LNCaP clone FGC (cell line): Measurements from ENCODE around the gene GIMD1.
A peak's percentile ranks its signal among the peaks of the same experiment; 100 is the strongest.
"Not testable (repeated sequence)": the region's sequence is repeated elsewhere in the genome, so short reads cannot be mapped to it uniquely, and the experiment has no call there.

Experiments
- DNase-seq: peaks from one replicate; pipeline ENCODE4 v3.0.0-alpha.2; 2011; ENCODE audit warnings: low read depth
- H3K4me3 ChIP-seq: 2 replicates; pipeline ENCODE4 v1.5.1; 2011; ENCODE audit warnings: mild to moderate bottlenecking, low read depth, low read length, control low read depth
- CTCF ChIP-seq: IDR thresholded peaks from 2 replicates; pipeline ENCODE4 v1.5.1; 2012; ENCODE audit warnings: mild to moderate bottlenecking; ENCODE audit not compliant: control insufficient read depth, insufficient read depth; ENCODE audit errors: extremely low read depth

Gene GIMD1

GRCh38 chr4:106323119-106323518, 45.5 kb downstream of the GIMD1 start:
- DNase-seq, result no peak
- no peak for TF ChIP-seq CTCF

DNA sequence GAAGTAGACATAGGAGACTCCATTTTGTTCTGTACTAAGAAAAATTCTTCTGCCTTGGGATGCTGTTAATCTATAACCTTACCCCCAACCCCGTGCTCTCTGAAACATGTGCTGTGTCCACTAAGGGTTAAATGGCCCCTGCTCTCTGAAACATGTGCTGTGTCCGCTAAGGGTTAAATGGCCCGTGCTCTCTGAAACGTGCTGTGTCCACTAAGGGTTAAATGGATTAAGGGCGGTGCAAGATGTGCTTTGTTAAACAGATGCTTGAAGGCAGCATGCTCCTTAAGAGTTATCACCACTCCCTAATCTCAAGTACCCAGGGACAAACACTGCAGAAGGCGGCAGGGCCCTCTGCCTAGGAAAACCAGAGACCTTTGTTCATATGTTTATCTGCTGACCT, 46.8 kb downstream of the GIMD1 start:
- H3K4me3 ChIP-seq, DNase-seq: not testable (repeated sequence)

More at GRCh38 chr4:106323119-106323518, 45.5 kb downstream of the GIMD1 start:
- H3K4me3 ChIP-seq, result no peak overlapping the region

DNA sequence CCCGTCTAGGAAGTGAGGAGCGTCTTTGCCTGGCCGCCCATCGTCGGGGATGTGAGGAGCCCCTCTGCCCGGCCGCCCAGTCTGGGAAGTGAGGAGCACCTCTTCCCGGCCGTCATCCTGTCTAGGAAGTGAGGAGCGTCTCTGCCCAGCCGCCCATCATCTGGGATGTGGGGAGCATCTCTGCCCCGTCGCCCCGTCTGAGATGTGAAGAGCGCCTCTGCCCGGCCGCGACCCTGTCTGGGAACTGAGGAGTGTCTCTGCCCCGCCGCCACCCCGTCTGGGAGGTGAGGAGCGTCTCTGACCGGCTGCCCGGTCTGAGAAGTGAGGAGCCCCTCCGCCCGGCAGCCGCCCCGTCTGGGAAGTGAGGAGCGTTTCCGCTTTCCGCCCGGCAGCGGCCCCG, 47.4 kb downstream of the GIMD1 start:
- not testable (repeated sequence) for DNase-seq, H3K4me3 ChIP-seq

DNA sequence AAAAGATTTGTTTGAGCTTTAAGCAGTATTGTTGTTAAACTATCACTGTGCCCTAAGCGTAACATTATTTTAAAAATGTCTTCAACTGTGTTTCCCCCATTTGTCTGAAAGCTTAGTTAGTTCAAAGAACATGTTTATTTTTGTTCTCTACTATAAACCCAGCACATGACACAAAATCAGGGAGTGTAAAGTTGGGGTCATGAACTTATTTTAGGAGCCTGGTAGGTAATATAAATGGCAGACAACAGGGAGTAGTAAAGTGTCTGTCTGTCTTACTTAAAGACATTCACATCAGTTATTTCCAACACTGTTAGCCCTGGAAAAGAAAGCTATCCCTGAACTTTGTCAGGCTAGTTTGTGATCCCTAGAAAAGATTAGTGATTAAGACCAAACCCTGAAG, 48.3 kb downstream of the GIMD1 start:
- H3K4me3 ChIP-seq, result no peak overlapping the region
- no peak for TF ChIP-seq CTCF
- no peak for DNase-seq

DNA sequence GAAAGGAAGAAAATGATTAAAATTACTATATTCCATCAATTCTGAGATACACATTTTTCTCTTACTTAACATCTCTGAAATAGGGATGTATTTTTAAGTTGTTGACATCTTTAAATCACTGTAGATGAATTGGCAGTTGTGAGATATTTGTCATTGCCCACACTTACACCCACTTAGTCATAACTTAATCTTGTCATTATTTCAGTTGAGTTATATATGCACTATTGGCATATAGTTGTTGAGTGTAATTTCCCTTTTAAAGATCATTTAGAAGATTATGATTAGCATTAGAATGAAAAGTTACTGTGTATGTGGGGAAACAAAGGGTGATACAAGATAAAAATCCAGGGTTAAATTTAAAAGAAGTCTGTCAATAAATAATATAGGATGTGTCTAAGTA, 50.1 kb downstream of the GIMD1 start:
- TF ChIP-seq CTCF, result no peak
- DNase-seq, result no peak
- no peak overlapping the region for H3K4me3 ChIP-seq

DNA sequence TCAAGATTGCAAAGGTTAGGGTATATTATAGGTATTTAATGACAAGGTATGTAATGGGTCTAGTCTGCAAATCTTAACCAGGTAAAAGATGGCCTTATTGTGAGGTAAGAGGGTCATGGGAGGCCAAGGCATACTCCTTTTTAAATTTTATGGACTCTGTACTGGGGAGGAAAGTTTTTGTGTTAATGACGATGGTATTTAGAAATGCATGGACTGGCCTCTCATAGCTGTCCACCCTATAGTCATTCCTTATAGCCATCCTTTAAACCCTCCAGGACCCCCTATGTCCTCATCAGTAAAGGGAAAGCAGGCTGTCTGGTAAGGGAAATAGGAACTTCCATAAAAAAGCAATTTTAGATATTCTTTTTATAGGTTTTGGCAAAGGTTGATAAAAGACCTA, 50.8 kb downstream of the GIMD1 start:
- no peak for TF ChIP-seq CTCF
- peak overlapping the region; percentile 89 for H3K4me3 ChIP-seq
- DNase-seq, result no peak

DNA sequence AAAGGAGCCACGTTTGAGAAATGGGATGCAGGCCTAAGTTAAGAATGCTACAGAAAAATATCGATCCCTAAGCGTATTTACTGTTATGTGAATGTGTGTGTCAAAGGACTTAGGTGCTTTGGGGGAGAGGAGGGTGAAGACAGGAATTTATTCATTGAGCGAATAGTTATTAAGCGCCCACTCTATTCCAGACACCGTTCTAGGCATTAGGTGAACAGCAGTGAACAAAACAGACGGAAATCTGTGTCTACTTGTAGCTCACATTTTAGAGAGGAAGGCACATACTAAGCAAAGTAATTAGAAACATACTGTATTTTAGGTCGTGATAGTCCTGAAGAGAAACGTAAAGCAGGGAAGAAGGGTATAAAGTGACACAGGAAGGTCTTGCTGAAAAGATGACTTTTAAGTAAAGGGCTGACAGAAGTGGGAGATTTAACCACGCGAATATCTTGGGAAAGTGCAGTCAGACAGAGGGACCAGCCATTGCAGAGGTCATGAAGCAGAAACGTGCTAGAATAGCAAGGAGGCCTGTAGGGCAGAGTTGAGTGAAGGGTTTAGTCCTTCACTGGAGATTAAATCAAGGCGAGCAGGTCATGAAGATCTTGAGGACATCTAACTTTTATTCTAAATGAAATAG, 51.7 kb downstream of the GIMD1 start:
- no peak for DNase-seq
- TF ChIP-seq CTCF, result no peak
- peak overlapping the region; percentile 89 for H3K4me3 ChIP-seq

DNA sequence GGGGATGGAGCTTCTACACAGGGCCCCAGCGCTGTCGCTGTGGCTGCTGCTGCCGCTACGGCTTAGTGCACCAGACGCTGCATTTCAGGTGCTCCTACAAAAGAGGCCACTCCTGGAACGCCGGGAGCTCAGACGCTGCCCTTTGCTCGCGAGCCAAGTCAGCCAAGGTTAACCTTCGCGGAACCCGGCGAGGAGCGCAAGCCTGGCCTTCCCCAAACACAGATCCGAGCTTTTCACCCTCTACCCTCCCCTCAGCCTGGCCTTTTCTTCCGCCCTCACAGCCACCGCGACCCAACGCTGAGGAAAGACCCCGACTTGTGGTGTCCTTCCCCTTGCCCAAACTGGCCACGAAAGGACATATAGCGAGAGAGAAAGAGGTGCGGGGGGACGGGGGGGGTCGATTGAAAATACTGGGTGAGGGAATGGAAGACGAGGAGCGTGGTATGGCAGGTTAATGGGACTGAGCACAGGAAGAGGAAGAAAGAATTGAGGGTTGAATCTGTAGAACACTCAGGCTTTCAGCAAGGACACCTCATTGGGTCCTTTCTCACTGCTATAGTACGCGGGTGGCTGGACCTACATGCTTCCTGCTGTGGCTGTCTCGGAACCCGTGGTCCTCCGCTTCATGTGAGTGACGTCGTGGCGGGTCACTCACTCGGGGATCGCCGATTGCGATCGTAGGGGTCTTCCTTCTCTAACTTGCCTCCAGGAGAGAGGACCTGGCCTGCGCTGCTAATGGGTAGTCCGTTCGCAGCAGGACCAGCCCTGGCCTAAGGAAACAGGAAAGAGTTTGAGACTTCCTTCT, 52.4 kb downstream of the GIMD1 start, which contains the start of the genes AIMP1 and TBCK:
AIMP1 (plus strand) TSS at position 583 of the 805 bp plus-strand sequence. CDS start 8,460 bp downstream, outside the sequence.
TBCK (minus strand) TSS at position 242 of the 805 bp plus-strand sequence. CDS start 7,249 bp downstream, outside the sequence.
- H3K4me3 ChIP-seq, result peak within 1 kb of the TSS; percentile 89
- peak; percentile 77 for DNase-seq
- TF ChIP-seq CTCF, result no peak
